HTERT RPE-1 (cell line): ENCODE measurements around the gene FSTL5.
"Not testable (repeated sequence)": the region's sequence is repeated elsewhere in the genome, so short reads cannot be mapped to it uniquely, and the experiment has no call there.

Experiments used
- in situ Hi-C: fragments of 300-500 bp; cut with MboI; formaldehyde crosslinking; loops from 4 replicates; pipeline ENCODE4 v1.14.3; 2020; ENCODE audit warnings: low sequenced_read_pairs

FSTL5 gene

GRCh38 chr4:162104459-162105124, 59.2 kb downstream of the FSTL5 start:
- in situ Hi-C loops = no loop called here

- in situ Hi-C loops = not testable (repeated sequence)
These were observed 59.9 kb downstream of the FSTL5 start for GRCh38 chr4:162103908-162104307.

- in situ Hi-C loops = no loop called here
These were observed 61.1 kb downstream of the FSTL5 start for GRCh38 chr4:162102713-162103112.

- in situ Hi-C loops = no loop called here
These were observed 62.5 kb downstream of the FSTL5 start for GRCh38 chr4:162101337-162101736.

GRCh38 chr4:162075726-162076125, 88.1 kb downstream of the FSTL5 start:
- in situ Hi-C loops = no loop called here

GRCh38 chr4:162061214-162061613, 102.6 kb downstream of the FSTL5 start:
- in situ Hi-C loops = no loop called here

GRCh38 chr4:162059656-162060055, 104.1 kb downstream of the FSTL5 start:
- in situ Hi-C loops = no loop called here

- in situ Hi-C loops = no loop called here
These were observed 106.8 kb downstream of the FSTL5 start for GRCh38 chr4:162056990-162057389.

GRCh38 chr4:162046135-162046534, 117.7 kb downstream of the FSTL5 start:
- in situ Hi-C loops = no loop called here

- in situ Hi-C loops = no loop called here
These were observed 125.7 kb downstream of the FSTL5 start for GRCh38 chr4:162038112-162038511.

GRCh38 chr4:162017863-162018262, 145.9 kb downstream of the FSTL5 start:
- in situ Hi-C loops = no loop called here

- in situ Hi-C loops = no loop called here
These were observed 146.8 kb downstream of the FSTL5 start for GRCh38 chr4:162016991-162017390.

- in situ Hi-C loops = no loop called here
These were observed 147.6 kb downstream of the FSTL5 start for GRCh38 chr4:162016219-162016618.

GRCh38 chr4:162015090-162015489, 148.7 kb downstream of the FSTL5 start:
- in situ Hi-C loops = no loop called here

GRCh38 chr4:162011089-162011488, 152.7 kb downstream of the FSTL5 start:
- in situ Hi-C loops = no loop called here

GRCh38 chr4:162010362-162010761, 153.4 kb downstream of the FSTL5 start:
- in situ Hi-C loops = no loop called here

- in situ Hi-C loops = no loop called here
These were observed 171.5 kb downstream of the FSTL5 start for GRCh38 chr4:161992317-161992716.

- in situ Hi-C loops = no loop called here
These were observed 172.0 kb downstream of the FSTL5 start for GRCh38 chr4:161991811-161992210.

- in situ Hi-C loops = no loop called here
These were observed 173.1 kb downstream of the FSTL5 start for GRCh38 chr4:161990721-161991120.

GRCh38 chr4:161988946-161989345, 174.9 kb downstream of the FSTL5 start:
- in situ Hi-C loops = no loop called here

- in situ Hi-C loops = no loop called here
These were observed 176.2 kb downstream of the FSTL5 start for GRCh38 chr4:161987611-161988010.

GRCh38 chr4:161952382-161952781, 211.4 kb downstream of the FSTL5 start:
- in situ Hi-C loops = no loop called here
